ENCODE measurements around the gene PORCN. TPM values are rescaled to one million over a fixed set of nuclear protein-coding genes. Genes with fewer than 3 reads are reported as not detected.

PORCN gene
- total and polyA plus RNA-seq, 2 of the 13 experiments (the other 11 are each of a cell fraction or from before 2014, with no cell fraction given) = 3.9 to 5.8 TPM

GRCh38 chrX:48475774-48476577, 32.8 kb upstream of the PORCN start, which contains the start of gene FTSJ1 (continued):
- no peak for TF ChIP-seq ELF4 (CRISPR knock-in tag; IDR thresholded peaks at IDR 0.05; ENCODE audit: borderline replicate concordance)
- peak; percentile 71 for TF ChIP-seq SAP130 (CRISPR knock-in tag; IDR thresholded peaks at IDR 0.05; ENCODE audit: low read depth)
- TF ChIP-seq ZBTB42 (CRISPR knock-in tag; IDR thresholded peaks at IDR 0.05) = 0 out of 2 replicates have a peak, but pooled peaks have one; percentile 41
- no peak for TF ChIP-seq ZNF33A (CRISPR knock-in tag; IDR thresholded peaks at IDR 0.05; ENCODE audit: borderline replicate concordance)
- peak; percentile 35; the same call in 1 of the 2 replicates for TF ChIP-seq IKZF5 (CRISPR knock-in tag; IDR thresholded peaks at IDR 0.05)
- TF ChIP-seq SALL1 (CRISPR knock-in tag; IDR thresholded peaks at IDR 0.05) = peak; percentile 63; the same call in 1 of the 2 replicates
- TF ChIP-seq ZNF619 (CRISPR knock-in tag; IDR thresholded peaks at IDR 0.05) = no peak
- TF ChIP-seq TEAD3 (CRISPR knock-in tag; optimal IDR thresholded peaks at IDR 0.05; ENCODE audit: borderline replicate concordance) = peak; percentile 16
- TF ChIP-seq ZFP62 (CRISPR knock-in tag; IDR thresholded peaks at IDR 0.05) = no peak
- no peak for TF ChIP-seq NFAT5 (CRISPR knock-in tag; IDR thresholded peaks at IDR 0.05)
- no peak for TF ChIP-seq ZFP36 (IDR thresholded peaks at IDR 0.05; ENCODE audit: borderline replicate concordance, low read depth, low read length, partially characterized antibody)
- TF ChIP-seq ZNF576 (CRISPR knock-in tag; IDR thresholded peaks at IDR 0.05) = no peak
- no peak for TF ChIP-seq ZNF546 (CRISPR knock-in tag; conservative IDR thresholded peaks at IDR 0.05)
- TF ChIP-seq REL (CRISPR knock-in tag; conservative IDR thresholded peaks at IDR 0.05) = no peak
- TF ChIP-seq ZNF841 (CRISPR knock-in tag; IDR thresholded peaks at IDR 0.05; ENCODE audit: borderline replicate concordance) = no peak
- TF ChIP-seq RBM22 (optimal IDR thresholded peaks at IDR 0.05; ENCODE audit: low read length) = no peak
- peak; percentile 74 for TF ChIP-seq POLR2G (IDR thresholded peaks at IDR 0.05; ENCODE audit: low read depth, low read length)
- peak; percentile 91 for TF ChIP-seq YY1 (IDR thresholded peaks at IDR 0.05; ENCODE audit: insufficient read depth, insufficient replicate concordance, low read depth, low read length)
- no peak for TF ChIP-seq ZNF205 (CRISPR knock-in tag; IDR thresholded peaks at IDR 0.05)
- 0 out of 2 replicates have a peak, but pooled peaks have one; percentile 32 for TF ChIP-seq HOXD1 (CRISPR knock-in tag; IDR thresholded peaks at IDR 0.05)
- no peak; the same call in 1 of the 2 replicates for TF ChIP-seq KDM3A (CRISPR knock-in tag; IDR thresholded peaks at IDR 0.05; ENCODE audit: low read depth)
- TF ChIP-seq NFKB2 (CRISPR knock-in tag; IDR thresholded peaks at IDR 0.05; ENCODE audit: borderline replicate concordance) = no peak; the same call in 1 of the 2 replicates
- peak; percentile 67; the same call in 1 of the 2 replicates for TF ChIP-seq ZNF766 (CRISPR knock-in tag; IDR thresholded peaks at IDR 0.05; ENCODE audit: borderline replicate concordance)
- no peak for TF ChIP-seq CC2D1A (CRISPR knock-in tag; IDR thresholded peaks at IDR 0.05)
- TF ChIP-seq ZFAT (CRISPR knock-in tag; conservative IDR thresholded peaks at IDR 0.05) = no peak

Measured in HepG2 (cell line).